Hematopoietic multipotent progenitor cell treated with erythropoietin and hydrocortisone succinate and interleukin-3 and kit ligand, for 4 days (in vitro differentiated cells): ENCODE measurements around the gene IQCK.
"Not testable (repeated sequence)": the region's sequence is repeated elsewhere in the genome, so short reads cannot be mapped to it uniquely, and the experiment has no call there.

Experiments used
- DNase-seq: peaks from one replicate; pipeline ENCODE4 v3.0.0-alpha.2; 2015

Gene IQCK, protein sequence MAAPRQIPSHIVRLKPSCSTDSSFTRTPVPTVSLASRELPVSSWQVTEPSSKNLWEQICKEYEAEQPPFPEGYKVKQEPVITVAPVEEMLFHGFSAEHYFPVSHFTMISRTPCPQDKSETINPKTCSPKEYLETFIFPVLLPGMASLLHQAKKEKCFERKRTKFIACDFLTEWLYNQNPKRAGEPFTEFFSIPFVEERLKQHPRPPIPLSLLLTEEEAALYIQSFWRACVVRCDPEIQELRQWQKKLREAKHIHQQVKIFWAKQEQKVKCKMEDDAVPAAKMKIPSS

GRCh38 chr16:19717741-19718623 is at the start of gene IQCK, which contains the start of gene KNOP1:
Gene IQCK (plus strand): TSS chr16:19718271. CDS start chr16:19718307, 36 bp downstream.
Gene KNOP1 (minus strand): TSS chr16:19718227. CDS start chr16:19715035, 3,192 bp downstream.
- peak; percentile 96 for DNase-seq

DNA sequence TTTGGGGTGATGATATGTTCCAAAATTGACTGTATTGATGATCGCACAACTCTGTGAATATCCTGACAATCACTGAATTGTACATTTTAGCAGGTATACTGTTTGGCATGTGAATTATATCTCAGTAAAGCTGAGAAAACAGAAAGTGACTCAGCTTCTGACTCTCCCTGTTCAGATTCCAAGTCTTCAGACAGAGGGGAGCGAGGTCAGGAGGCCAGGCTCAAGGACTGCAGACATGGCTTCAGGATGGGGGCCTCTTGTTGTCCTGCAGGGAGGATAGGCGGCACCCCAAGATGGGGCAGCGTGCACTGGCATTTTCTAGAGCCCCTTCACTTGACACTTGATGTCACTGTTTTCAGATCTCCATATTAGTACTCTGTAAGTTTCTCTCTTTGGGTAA is 45.7 kb upstream of the IQCK start:
- DNase-seq, result no peak

- no peak for DNase-seq
Observed at GRCh38 chr16:19674485-19674884, 43.6 kb upstream of the IQCK start.

- no peak for DNase-seq
Observed at GRCh38 chr16:19677402-19677801, 40.7 kb upstream of the IQCK start.

GRCh38 chr16:19678804-19679203 is 39.3 kb upstream of the IQCK start:
- DNase-seq, result no peak

- DNase-seq, result not testable (repeated sequence)
Observed at GRCh38 chr16:19679281-19679680, 38.8 kb upstream of the IQCK start.

DNA sequence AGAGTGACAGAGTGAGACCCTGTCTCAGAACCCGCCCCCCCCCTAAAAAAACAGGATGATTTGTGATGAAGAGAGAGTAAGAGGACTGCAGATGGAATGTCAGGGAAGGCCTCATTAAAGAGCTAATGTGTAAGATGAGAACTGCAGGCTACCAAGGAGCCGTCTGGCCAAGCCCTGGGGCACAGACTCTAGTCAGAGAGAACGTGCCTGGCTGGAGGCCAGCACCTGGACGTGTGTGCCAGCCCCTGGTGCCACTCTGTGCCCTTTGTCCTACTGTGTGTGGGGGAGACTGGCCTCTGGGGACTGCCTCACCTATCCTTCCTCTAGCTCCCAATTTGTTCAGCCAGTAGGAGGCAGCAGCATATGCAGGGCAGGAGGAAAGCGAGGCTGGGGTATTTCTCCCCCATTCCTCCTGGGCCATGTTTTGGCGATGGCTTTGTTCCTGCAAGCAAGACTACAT is 37.2 kb upstream of the IQCK start:
- DNase-seq, result no peak

GRCh38 chr16:19681637-19682036 is 36.4 kb upstream of the IQCK start:
- no peak for DNase-seq

GRCh38 chr16:19683453-19684236 is 34.4 kb upstream of the IQCK start:
- no peak for DNase-seq

GRCh38 chr16:19685176-19685575 is 32.9 kb upstream of the IQCK start:
- no peak for DNase-seq

DNA sequence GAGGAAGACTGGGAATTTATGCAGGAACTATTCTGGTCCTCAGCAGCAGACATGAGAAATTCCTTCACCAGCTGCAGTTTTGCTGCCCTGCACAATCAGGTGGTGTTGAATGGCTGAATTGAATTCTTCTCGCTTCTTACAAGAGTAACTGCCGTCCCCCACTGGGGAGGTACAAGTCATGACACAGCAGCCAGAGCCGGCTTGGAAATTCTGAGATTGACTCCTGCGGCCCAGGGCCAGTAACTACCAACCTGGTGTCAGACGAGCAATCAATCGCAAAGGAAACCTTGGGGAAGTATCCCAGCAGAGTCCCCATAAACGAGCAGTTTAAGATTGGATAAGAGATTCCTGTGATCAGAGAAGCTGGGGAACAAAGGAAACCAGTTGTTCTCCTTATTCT is 30.8 kb upstream of the IQCK start:
- DNase-seq, result no peak

GRCh38 chr16:19688396-19689024 is 29.6 kb upstream of the IQCK start:
- peak; percentile 29 for DNase-seq

DNA sequence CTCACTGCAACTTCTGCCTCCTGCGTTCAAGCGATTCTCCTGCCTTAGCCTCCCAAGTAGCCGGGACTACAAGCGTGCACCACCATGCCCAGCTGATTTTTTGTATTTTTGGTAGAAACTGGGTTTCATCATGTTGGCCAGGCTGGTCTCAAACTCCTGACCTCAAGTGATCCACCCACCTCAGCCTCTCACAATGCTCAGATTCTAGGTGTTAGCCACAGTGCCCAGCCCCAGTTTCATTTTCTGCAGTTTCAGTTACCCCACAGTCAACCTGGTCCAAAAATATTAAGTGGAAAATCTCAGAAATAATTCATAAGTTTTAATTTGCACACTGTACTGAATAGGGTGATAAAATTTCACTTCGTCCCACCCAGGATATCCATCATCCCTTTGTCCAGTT is 28.7 kb upstream of the IQCK start:
- no peak for DNase-seq

- no peak for DNase-seq
Observed at GRCh38 chr16:19690196-19690595, 27.9 kb upstream of the IQCK start.

DNA sequence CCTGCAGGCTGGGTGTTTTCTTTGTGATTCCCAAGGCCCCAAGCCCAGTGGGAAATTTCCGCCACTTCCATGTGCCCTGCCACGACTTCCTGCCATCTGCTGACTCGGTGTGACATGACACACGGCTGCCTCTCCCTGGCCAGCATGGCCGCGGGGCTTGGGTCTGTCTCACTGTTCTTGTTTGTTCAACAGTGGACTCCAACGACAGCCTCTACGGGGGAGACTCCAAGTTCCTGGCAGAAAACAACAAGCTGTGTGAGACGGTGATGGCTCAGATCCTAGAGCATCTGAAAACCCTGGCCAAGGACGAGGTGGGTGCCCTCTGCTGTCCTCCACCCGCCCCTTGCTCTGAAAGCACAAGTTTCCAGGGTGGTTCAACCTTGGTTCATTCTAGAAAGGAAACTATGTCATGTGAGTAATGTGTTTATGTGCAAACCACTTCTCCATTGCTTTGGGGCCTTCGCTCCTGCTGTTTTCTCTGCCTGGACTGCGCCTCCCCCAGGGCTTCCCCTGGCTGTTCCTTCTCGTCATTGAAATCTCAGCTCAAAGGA is 26.8 kb upstream of the IQCK start:
- no peak for DNase-seq

GRCh38 chr16:19694989-19695388 is 23.1 kb upstream of the IQCK start:
- DNase-seq, result peak; percentile 14

- DNase-seq, result peak; percentile 82
Observed at GRCh38 chr16:19696328-19696727, 21.7 kb upstream of the IQCK start.

- no peak for DNase-seq
Observed at GRCh38 chr16:19696961-19697360, 21.1 kb upstream of the IQCK start.

DNA sequence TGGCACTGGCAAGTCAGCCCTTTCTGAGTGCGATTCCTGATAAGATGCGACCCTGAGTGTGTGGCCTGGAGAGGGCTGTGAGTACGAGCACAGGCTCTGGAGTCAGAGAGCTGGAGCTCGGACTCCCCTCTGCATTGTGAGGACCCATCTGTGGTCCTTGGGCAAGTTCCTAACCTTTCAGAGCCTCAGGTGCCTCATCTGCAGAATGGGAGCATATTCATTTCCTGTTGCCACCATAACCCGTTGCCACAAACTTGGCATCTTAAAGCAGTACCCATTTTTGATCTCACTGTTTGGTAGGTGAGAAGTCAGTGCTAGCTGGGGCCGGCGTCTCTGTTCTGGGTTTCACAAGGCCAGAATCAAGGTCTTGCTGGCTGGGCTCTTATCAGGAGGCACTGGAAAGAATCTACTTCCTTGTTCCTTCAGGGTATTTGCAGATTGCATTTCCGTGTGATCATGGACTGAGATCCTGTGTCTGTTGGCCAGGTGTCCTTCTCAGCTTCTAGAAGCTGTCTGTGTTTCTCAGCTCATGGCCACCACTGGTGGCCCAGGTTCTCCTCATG is 20.2 kb upstream of the IQCK start:
- peak; percentile 18 for DNase-seq

GRCh38 chr16:19698480-19699465 is 19.3 kb upstream of the IQCK start:
- no peak for DNase-seq

- DNase-seq, result no peak
Observed at GRCh38 chr16:19699472-19699871, 18.6 kb upstream of the IQCK start.
